ENCODE measurements around the gene APP.
"Not testable (repeated sequence)": the region's sequence is repeated elsewhere in the genome, so short reads cannot be mapped to it uniquely, and the experiment has no call there.

The APP gene

GRCh38 chr21:25925936-25926335 is 244.6 kb downstream of the APP start:
- no peak for DNase-seq (ENCODE audit: low read depth, low spot score)
- no peak for TF ChIP-seq CTCF (IDR thresholded peaks at IDR 0.05; ENCODE audit: low read depth, low read length)
- in situ Hi-C loops (cut with HindIII; ENCODE audit: low sequenced_read_pairs), result no loop called here
- H3K4me3 ChIP-seq (ENCODE audit: low read depth, low read length), result no peak overlapping the region

- peak; percentile 31 for DNase-seq (ENCODE audit: low read depth, low spot score)
- in situ Hi-C loops (cut with HindIII; ENCODE audit: low sequenced_read_pairs), result no loop called here
- H3K4me3 ChIP-seq (ENCODE audit: low read depth, low read length), result no peak overlapping the region
- TF ChIP-seq CTCF (IDR thresholded peaks at IDR 0.05; ENCODE audit: low read depth, low read length), result no peak
Measured at GRCh38 chr21:25925064-25925800, 245.3 kb downstream of the APP start.

GRCh38 chr21:25918152-25918551 is 252.4 kb downstream of the APP start:
- in situ Hi-C loops (cut with HindIII; ENCODE audit: low sequenced_read_pairs); DNase-seq (ENCODE audit: low read depth, low spot score): not testable (repeated sequence)

GRCh38 chr21:25916226-25916625 is 254.3 kb downstream of the APP start:
- TF ChIP-seq CTCF (IDR thresholded peaks at IDR 0.05; ENCODE audit: low read depth, low read length), result no peak
- no peak overlapping the region for H3K4me3 ChIP-seq (ENCODE audit: low read depth, low read length)
- DNase-seq (ENCODE audit: low read depth, low spot score), result no peak
- in situ Hi-C loops (cut with HindIII; ENCODE audit: low sequenced_read_pairs), result no loop called here

More at GRCh38 chr21:25918152-25918551, 252.4 kb downstream of the APP start:
- not testable (repeated sequence) for H3K4me3 ChIP-seq (ENCODE audit: low read depth, low read length)

- no peak overlapping the region for H3K4me3 ChIP-seq (ENCODE audit: low read depth, low read length)
- no peak for DNase-seq (ENCODE audit: low read depth, low spot score)
- in situ Hi-C loops (cut with HindIII; ENCODE audit: low sequenced_read_pairs), result no loop called here
- no peak for TF ChIP-seq CTCF (IDR thresholded peaks at IDR 0.05; ENCODE audit: low read depth, low read length)
Measured at GRCh38 chr21:25913479-25913878, 257.1 kb downstream of the APP start.

GRCh38 chr21:25912402-25912746 is 258.2 kb downstream of the APP start:
- in situ Hi-C loops (cut with HindIII; ENCODE audit: low sequenced_read_pairs), result no loop called here
- DNase-seq (ENCODE audit: low read depth, low spot score), result no peak
- no peak overlapping the region for H3K4me3 ChIP-seq (ENCODE audit: low read depth, low read length)
- no peak for TF ChIP-seq CTCF (IDR thresholded peaks at IDR 0.05; ENCODE audit: low read depth, low read length)

- in situ Hi-C loops (cut with HindIII; ENCODE audit: low sequenced_read_pairs), result no loop called here
- H3K4me3 ChIP-seq (ENCODE audit: low read depth, low read length), result no peak overlapping the region
- DNase-seq (ENCODE audit: low read depth, low spot score), result no peak
- TF ChIP-seq CTCF (IDR thresholded peaks at IDR 0.05; ENCODE audit: low read depth, low read length), result no peak
Measured at GRCh38 chr21:25911730-25912401, 258.7 kb downstream of the APP start.

Measured in astrocyte of the spinal cord (primary cell).